ENCODE results near the gene C1orf53.
"Not testable (repeated sequence)": the region's sequence is repeated elsewhere in the genome, so short reads cannot be mapped to it uniquely, and the experiment has no call there.

Gene C1orf53

GRCh38 chr1:197902454-197903195 is at the start of gene C1orf53:
C1orf53 (plus strand) TSS chr1:197902630; CDS start chr1:197902650, 20 bp downstream.
- peak; percentile 90 for DNase-seq

GRCh38 chr1:197855751-197856150 is 46.7 kb upstream of the C1orf53 start:
- not testable (repeated sequence) for DNase-seq

- no peak for DNase-seq
Measured at GRCh38 chr1:197857477-197857876, 45.0 kb upstream of the C1orf53 start.

GRCh38 chr1:197859024-197859423 is 43.4 kb upstream of the C1orf53 start:
- DNase-seq = no peak

- no peak for DNase-seq
Measured at GRCh38 chr1:197862221-197862620, 40.2 kb upstream of the C1orf53 start.

GRCh38 chr1:197862671-197863070 is 39.8 kb upstream of the C1orf53 start:
- no peak for DNase-seq

- DNase-seq = no peak
Measured at GRCh38 chr1:197865809-197866208, 36.6 kb upstream of the C1orf53 start.

- no peak for DNase-seq
Measured at GRCh38 chr1:197868751-197869489, 33.5 kb upstream of the C1orf53 start.

GRCh38 chr1:197869490-197870077 is 32.8 kb upstream of the C1orf53 start:
- DNase-seq = no peak

- DNase-seq = no peak
Measured at GRCh38 chr1:197876894-197877293, 25.5 kb upstream of the C1orf53 start.

GRCh38 chr1:197880385-197880784 is 22.0 kb upstream of the C1orf53 start:
- DNase-seq = not testable (repeated sequence)

- not testable (repeated sequence) for DNase-seq
Measured at GRCh38 chr1:197882241-197882640, 20.2 kb upstream of the C1orf53 start.

GRCh38 chr1:197884173-197884572 is 18.3 kb upstream of the C1orf53 start:
- DNase-seq = no peak

GRCh38 chr1:197890936-197891335 is 11.5 kb upstream of the C1orf53 start:
- no peak for DNase-seq

- DNase-seq = no peak
Measured at GRCh38 chr1:197892684-197893083, 9.7 kb upstream of the C1orf53 start.

GRCh38 chr1:197896301-197896700 is 6.1 kb upstream of the C1orf53 start:
- DNase-seq = no peak

- no peak for DNase-seq
Measured at GRCh38 chr1:197899037-197899436, 3.4 kb upstream of the C1orf53 start.

GRCh38 chr1:197902131-197902453 is 338 bp upstream of the C1orf53 start:
- DNase-seq = no peak

- DNase-seq = no peak
Measured at GRCh38 chr1:197903196-197903514, 725 bp downstream of the C1orf53 start.

- no peak for DNase-seq
Measured at GRCh38 chr1:197904126-197904787, 1.8 kb downstream of the C1orf53 start.

- DNase-seq = no peak
Measured at GRCh38 chr1:197905699-197906351, 3.4 kb downstream of the C1orf53 start.

GRCh38 chr1:197907846-197908616 is 5.6 kb downstream of the C1orf53 start:
- no peak for DNase-seq
